ENCODE measurements around the gene ABCC2.
"Not testable (repeated sequence)": the region's sequence is repeated elsewhere in the genome, so short reads cannot be mapped to it uniquely, and the experiment has no call there.

The ABCC2 gene

DNA sequence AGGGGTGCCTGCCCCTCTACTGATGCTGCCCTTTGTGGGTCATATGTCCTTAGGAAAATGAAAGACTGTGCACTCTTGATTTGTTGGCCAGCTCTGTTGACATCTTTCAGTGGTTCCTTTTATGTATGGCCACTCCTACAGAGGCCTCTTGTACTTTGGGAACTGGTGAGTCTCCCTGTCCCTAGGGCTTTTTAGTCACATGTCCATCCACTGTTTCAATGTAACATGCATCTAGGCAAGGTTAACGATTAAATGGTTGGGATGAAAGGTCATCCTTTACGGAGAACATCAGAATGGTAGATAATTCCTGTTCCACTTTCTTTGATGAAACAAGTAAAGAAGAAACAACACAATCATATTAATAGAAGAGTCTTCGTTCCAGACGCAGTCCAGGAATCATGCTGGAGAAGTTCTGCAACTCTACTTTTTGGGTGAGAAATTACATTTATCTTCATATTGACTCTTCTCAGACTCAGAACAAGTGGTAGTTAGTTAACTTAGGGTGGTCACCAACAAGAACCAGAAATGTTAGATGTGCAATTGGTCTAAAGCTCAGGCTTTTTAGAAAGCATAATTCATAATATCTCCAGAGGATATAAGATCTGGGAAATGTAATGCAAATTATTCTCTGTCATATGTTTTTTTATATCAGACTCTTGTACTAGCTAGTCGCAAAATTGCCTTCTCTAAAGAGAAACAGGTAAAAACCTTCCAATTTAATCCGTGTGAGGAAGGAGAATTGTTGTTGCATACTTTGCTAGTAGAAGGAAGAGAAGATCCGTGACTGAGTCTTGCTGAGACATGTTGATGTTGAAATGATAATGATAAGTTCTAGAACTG lies at the start of gene ABCC2:
ABCC2 (plus strand) TSS at position 194 of the 840 bp plus-strand sequence; CDS start at position 399, 205 bp downstream.
- Histone ChIP-seq H3K4me3 (ENCODE audit: low read depth, low read length) (no peak within 1 kb of the TSS), H3K27me3 (ENCODE audit: control insufficient read depth, insufficient read depth, low read length) (no peaks in the 10 kb centered on the region), H3K4me1 (ENCODE audit: control insufficient read depth, insufficient read depth, low read length) (peaks cover 29% of the 10 kb centered on the region), H3K36me3 (ENCODE audit: control insufficient read depth, insufficient read depth, low read length) (no peaks in the 10 kb centered on the region), H3K9ac (ENCODE audit: low read depth, low read length) (no peak within 1 kb of the TSS), H3K27ac (ENCODE audit: low read depth, low read length) (no peak within 1 kb of the TSS), H3K9me3 (ENCODE audit: control insufficient read depth, insufficient read depth, low read length) (no peaks in the 10 kb centered on the region)

DNA sequence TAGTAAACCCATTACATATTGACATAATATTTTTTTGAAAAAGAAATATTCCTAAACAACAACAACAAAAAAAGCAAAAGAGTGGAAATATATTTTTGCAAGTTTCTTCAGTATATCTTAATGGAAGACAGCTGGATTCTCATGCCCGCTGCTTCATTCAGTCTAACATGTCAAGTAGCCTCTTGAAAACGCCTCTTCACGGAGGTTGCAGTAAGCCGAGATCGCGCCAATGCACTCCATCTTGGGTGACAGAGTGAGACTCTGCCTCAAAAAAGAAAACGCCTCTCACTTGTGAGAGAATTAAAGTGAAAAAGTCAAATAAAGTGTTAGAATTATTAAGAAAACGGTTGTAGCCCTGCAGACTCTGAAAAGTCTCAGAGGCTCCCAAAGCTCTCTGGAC lies 49.1 kb upstream of the ABCC2 start:
- Histone ChIP-seq H3K27me3 (ENCODE audit: control insufficient read depth, insufficient read depth, low read length) (no peaks in the 10 kb centered on the region), H3K9me3 (ENCODE audit: control insufficient read depth, insufficient read depth, low read length) (no peaks in the 10 kb centered on the region), H3K4me1 (ENCODE audit: control insufficient read depth, insufficient read depth, low read length) (peaks cover 4% of the 10 kb centered on the region; the same call in 1 of the 2 replicates), H3K4me3 (ENCODE audit: low read depth, low read length) (no peak overlapping the region), H3K9ac (ENCODE audit: low read depth, low read length) (no peak overlapping the region), H3K27ac (ENCODE audit: low read depth, low read length) (no peak overlapping the region), H3K36me3 (ENCODE audit: control insufficient read depth, insufficient read depth, low read length) (peaks cover 41% of the 10 kb centered on the region)

DNA sequence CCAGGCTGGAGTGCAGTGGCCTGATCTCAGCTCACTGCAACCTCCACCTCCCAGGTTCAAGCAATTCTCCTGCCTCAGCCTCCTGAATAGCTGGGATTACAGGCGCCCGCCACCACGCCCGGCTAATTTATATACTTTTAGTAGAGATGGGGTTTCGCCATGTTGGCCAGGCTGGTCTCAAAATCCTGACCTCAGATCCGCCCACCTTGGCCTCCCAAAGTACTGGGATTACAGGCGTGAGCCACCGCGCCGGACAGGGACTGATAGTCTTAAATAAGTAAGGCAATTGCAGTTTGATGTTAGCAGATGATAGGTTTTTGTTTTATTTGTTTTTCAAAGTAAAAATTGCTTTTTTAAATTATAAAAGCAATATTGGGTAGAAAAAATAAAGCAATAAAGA lies 48.3 kb upstream of the ABCC2 start:
- not testable (repeated sequence) for H3K9ac ChIP-seq (ENCODE audit: low read depth, low read length)

DNA sequence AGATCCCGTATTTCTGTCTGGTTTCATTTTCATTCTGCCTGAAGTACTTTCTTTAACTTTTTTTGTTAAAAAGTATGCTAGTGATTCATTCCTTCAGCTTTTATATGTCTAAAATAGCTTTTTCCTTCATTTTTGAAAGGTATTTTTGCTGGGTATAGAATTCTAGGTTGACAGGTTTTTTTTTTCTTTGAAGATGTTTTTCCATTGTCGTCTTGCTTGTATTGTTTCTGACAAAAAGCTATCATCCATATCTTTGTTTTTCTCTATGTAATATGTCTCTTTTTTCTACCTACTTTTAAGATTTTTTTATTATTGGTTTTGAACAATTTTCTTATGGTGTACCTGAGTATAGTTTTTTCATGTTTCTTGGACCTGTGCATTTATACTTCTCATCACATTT lies 42.2 kb upstream of the ABCC2 start:
- Histone ChIP-seq H3K27ac (ENCODE audit: low read depth, low read length) (no peak overlapping the region), H3K4me3 (ENCODE audit: low read depth, low read length) (no peak overlapping the region), H3K9ac (ENCODE audit: low read depth, low read length) (no peak overlapping the region), H3K36me3 (ENCODE audit: control insufficient read depth, insufficient read depth, low read length) (peaks cover 93% of the 10 kb centered on the region), H3K9me3 (ENCODE audit: control insufficient read depth, insufficient read depth, low read length) (peaks cover 6% of the 10 kb centered on the region; the same call in 1 of the 2 replicates), H3K4me1 (ENCODE audit: control insufficient read depth, insufficient read depth, low read length) (no peaks in the 10 kb centered on the region), H3K27me3 (ENCODE audit: control insufficient read depth, insufficient read depth, low read length) (no peaks in the 10 kb centered on the region)

More for the DNA sequence above, 48.3 kb upstream of the ABCC2 start:
- H3K36me3 ChIP-seq (ENCODE audit: control insufficient read depth, insufficient read depth, low read length) = peaks cover 41% of the 10 kb centered on the region
- H3K9me3 ChIP-seq (ENCODE audit: control insufficient read depth, insufficient read depth, low read length); H3K4me3 ChIP-seq (ENCODE audit: low read depth, low read length); H3K27ac ChIP-seq (ENCODE audit: low read depth, low read length); H3K27me3 ChIP-seq (ENCODE audit: control insufficient read depth, insufficient read depth, low read length); H3K4me1 ChIP-seq (ENCODE audit: control insufficient read depth, insufficient read depth, low read length): not testable (repeated sequence)

DNA sequence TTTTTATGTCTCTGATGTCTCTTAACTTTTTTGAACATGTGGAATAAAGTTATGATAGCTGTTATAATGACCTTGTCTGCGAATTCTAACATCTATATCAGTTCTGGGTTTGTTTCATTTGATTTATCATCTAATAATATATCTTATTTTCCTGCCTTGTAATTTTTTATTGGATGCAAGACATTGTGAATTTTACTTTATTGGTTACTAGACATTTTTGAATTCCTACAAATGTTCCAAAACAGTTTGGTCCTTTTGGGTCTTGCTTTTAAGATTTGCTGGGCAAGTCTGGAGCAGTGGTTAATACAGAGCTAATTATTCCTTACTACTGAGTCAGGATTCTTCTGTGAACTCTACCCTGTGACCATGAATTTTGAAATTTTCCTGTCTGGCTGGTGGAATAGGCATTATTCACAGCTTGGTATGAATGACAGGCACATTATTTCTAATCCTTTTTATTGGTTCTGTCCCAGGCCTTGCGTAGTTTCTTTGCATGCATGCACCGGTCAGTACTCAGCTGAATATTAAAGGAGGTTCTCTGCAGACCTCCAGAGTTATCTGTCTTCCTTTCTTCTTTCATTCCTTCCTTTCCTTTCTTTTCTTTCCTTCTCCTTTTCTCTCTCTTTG lies 41.4 kb upstream of the ABCC2 start:
- Histone ChIP-seq H3K4me1 (ENCODE audit: control insufficient read depth, insufficient read depth, low read length) (no peaks in the 10 kb centered on the region), H3K27me3 (ENCODE audit: control insufficient read depth, insufficient read depth, low read length) (no peaks in the 10 kb centered on the region), H3K36me3 (ENCODE audit: control insufficient read depth, insufficient read depth, low read length) (peaks cover 94% of the 10 kb centered on the region), H3K9ac (ENCODE audit: low read depth, low read length) (no peak overlapping the region), H3K27ac (ENCODE audit: low read depth, low read length) (no peak overlapping the region), H3K4me3 (ENCODE audit: low read depth, low read length) (no peak overlapping the region), H3K9me3 (ENCODE audit: control insufficient read depth, insufficient read depth, low read length) (peaks cover 6% of the 10 kb centered on the region; the same call in 1 of the 2 replicates)

DNA sequence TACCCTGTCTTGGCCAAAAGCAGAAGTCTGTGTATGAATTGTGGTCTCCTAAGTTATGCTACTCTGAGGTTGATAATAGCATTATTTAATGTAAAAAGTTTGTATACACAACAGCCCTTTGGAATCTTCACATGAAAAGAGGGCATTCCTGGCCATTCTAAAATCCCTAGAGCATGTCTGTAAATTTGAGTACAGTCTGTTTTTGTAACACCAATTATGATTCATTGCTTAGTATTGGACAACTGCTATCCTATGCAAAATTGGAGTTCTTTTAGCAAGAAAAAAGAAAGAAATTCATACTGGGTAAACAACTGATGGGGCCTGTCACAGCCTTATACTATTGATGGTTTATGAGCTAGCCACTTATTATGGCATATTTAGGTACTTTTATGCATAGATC lies 40.2 kb upstream of the ABCC2 start:
- Histone ChIP-seq H3K4me3 (ENCODE audit: low read depth, low read length) (no peak overlapping the region), H3K27me3 (ENCODE audit: control insufficient read depth, insufficient read depth, low read length) (no peaks in the 10 kb centered on the region), H3K9ac (ENCODE audit: low read depth, low read length) (no peak overlapping the region), H3K4me1 (ENCODE audit: control insufficient read depth, insufficient read depth, low read length) (no peaks in the 10 kb centered on the region), H3K27ac (ENCODE audit: low read depth, low read length) (no peak overlapping the region), H3K36me3 (ENCODE audit: control insufficient read depth, insufficient read depth, low read length) (peaks cover 94% of the 10 kb centered on the region), H3K9me3 (ENCODE audit: control insufficient read depth, insufficient read depth, low read length) (peaks cover 6% of the 10 kb centered on the region; the same call in 1 of the 2 replicates)

DNA sequence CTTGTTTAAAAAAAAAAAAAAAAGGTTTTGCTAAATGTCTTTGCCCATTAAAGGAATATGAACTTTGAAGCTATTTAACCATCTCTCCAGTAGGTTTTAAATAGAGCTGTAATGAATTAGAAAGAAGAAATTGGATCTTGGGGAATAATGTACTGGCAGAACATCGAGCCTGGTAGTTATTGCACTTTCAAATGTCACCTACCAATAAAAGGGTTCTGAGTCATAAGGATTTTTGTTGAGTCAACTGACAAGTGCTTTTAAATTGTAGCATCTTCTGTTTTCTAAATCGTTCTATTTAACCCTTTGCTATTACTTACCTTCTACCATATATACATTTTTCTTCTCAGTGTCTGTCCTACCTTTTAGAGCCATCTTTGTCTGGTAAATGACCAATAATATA lies 39.7 kb upstream of the ABCC2 start:
- Histone ChIP-seq H3K9ac (ENCODE audit: low read depth, low read length) (no peak overlapping the region), H3K36me3 (ENCODE audit: control insufficient read depth, insufficient read depth, low read length) (peaks cover 94% of the 10 kb centered on the region), H3K9me3 (ENCODE audit: control insufficient read depth, insufficient read depth, low read length) (peaks cover 6% of the 10 kb centered on the region; the same call in 1 of the 2 replicates), H3K27me3 (ENCODE audit: control insufficient read depth, insufficient read depth, low read length) (no peaks in the 10 kb centered on the region), H3K4me3 (ENCODE audit: low read depth, low read length) (no peak overlapping the region), H3K27ac (ENCODE audit: low read depth, low read length) (no peak overlapping the region), H3K4me1 (ENCODE audit: control insufficient read depth, insufficient read depth, low read length) (no peaks in the 10 kb centered on the region)

DNA sequence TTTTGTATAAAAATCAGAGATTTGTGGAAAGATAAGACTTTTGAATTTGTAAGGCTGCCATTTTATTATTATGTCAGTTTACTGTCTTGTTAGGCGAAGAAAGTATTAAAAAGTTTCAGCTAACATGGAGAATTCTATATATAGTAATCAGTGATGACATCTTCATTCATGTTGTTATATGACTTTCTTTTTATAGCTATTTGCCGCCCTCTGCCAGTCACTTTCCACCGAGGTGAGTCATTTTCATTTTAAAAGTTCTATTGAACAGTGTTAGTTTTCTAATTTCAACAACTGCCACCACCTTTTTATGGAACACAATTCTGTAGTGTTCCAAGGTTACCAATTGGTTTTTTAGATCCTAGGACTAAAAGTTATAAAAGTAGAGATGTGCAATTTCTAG lies 38.6 kb upstream of the ABCC2 start:
- no peaks in the 10 kb centered on the region for H3K4me1 ChIP-seq (ENCODE audit: control insufficient read depth, insufficient read depth, low read length)
- H3K27me3 ChIP-seq (ENCODE audit: control insufficient read depth, insufficient read depth, low read length) = no peaks in the 10 kb centered on the region
- H3K27ac ChIP-seq (ENCODE audit: low read depth, low read length) = no peak overlapping the region
- H3K4me3 ChIP-seq (ENCODE audit: low read depth, low read length) = no peak overlapping the region
- H3K36me3 ChIP-seq (ENCODE audit: control insufficient read depth, insufficient read depth, low read length) = peaks cover 96% of the 10 kb centered on the region
- H3K9me3 ChIP-seq (ENCODE audit: control insufficient read depth, insufficient read depth, low read length) = peaks cover 6% of the 10 kb centered on the region; the same call in 1 of the 2 replicates
- no peak overlapping the region for H3K9ac ChIP-seq (ENCODE audit: low read depth, low read length)

DNA sequence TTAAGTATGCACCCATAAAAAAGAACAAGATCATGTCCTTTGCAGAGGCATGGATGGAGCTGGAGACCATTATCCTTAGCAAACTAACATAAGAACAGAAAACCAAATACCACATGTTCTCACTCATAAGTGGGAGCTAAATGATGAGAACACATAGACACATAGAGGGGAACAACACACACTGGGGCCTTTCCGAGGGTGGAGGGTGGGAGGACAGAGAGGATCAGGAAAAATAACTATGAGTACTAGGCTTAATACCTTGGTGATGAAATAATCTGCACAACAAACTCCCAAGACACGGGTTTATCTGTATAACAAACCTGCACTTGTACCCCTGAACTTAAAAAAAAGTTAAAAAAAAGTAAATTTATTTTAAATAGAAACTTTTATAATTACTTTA lies 36.3 kb upstream of the ABCC2 start:
- H3K4me3 ChIP-seq (ENCODE audit: low read depth, low read length); H3K27me3 ChIP-seq (ENCODE audit: control insufficient read depth, insufficient read depth, low read length); H3K4me1 ChIP-seq (ENCODE audit: control insufficient read depth, insufficient read depth, low read length); H3K9ac ChIP-seq (ENCODE audit: low read depth, low read length); H3K27ac ChIP-seq (ENCODE audit: low read depth, low read length); H3K9me3 ChIP-seq (ENCODE audit: control insufficient read depth, insufficient read depth, low read length): not testable (repeated sequence)
- H3K36me3 ChIP-seq (ENCODE audit: control insufficient read depth, insufficient read depth, low read length) = peaks cover 96% of the 10 kb centered on the region

DNA sequence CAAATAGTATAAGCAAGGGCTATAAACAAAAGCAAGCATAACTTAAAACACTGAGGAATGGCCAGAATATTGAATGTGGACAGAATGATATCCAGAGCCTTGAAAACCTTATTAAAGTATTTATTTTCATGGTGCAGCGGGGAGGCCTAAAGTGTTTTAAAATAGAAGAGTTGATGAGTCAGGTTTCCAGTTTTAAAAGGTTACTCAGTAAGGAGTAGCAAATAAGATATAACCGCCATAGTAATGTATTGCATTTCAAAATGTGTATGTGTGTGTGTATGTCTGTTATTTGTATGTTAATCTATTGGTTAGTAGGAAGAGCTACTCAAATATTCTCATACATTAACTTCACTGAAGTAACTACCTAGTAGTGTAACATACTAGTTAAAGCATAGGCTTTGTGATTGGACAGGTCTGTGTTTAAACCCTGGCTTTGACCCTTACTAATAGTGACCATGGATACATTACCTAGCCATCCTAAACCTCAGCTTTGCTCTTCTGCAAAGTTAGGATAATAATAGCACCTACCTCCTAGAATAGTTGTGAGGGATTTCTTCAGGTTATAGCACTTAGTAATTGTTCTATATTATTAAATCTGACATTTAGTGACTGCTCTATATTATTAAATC lies 33.5 kb upstream of the ABCC2 start:
- H3K4me1 ChIP-seq (ENCODE audit: control insufficient read depth, insufficient read depth, low read length) = no peaks in the 10 kb centered on the region
- no peaks in the 10 kb centered on the region for H3K27me3 ChIP-seq (ENCODE audit: control insufficient read depth, insufficient read depth, low read length)
- H3K9ac ChIP-seq (ENCODE audit: low read depth, low read length) = no peak overlapping the region
- no peak overlapping the region for H3K27ac ChIP-seq (ENCODE audit: low read depth, low read length)
- H3K9me3 ChIP-seq (ENCODE audit: control insufficient read depth, insufficient read depth, low read length) = no peaks in the 10 kb centered on the region
- no peak overlapping the region for H3K4me3 ChIP-seq (ENCODE audit: low read depth, low read length)
- peaks cover 95% of the 10 kb centered on the region for H3K36me3 ChIP-seq (ENCODE audit: control insufficient read depth, insufficient read depth, low read length)

DNA sequence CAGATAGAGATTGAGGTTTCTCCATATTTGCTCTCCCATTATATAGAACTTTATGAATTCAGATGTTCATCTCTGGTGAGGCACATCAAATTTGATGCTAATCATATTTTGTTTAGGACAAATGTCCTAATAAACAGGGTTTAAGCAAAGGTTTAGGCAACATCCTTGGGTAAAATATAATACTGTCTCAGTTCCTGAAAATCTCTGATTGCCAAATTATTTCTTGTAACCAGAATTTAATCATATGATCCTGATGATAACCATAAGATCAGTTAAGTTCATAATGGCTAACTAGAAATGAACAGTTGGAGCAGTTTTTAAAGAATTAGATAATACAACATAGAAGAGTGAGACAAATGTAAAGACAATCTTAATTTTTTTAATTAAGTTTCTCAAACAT lies 31.8 kb upstream of the ABCC2 start:
- no peaks in the 10 kb centered on the region for H3K9me3 ChIP-seq (ENCODE audit: control insufficient read depth, insufficient read depth, low read length)
- no peak overlapping the region for H3K27ac ChIP-seq (ENCODE audit: low read depth, low read length)
- peaks cover 98% of the 10 kb centered on the region for H3K36me3 ChIP-seq (ENCODE audit: control insufficient read depth, insufficient read depth, low read length)
- no peak overlapping the region for H3K9ac ChIP-seq (ENCODE audit: low read depth, low read length)
- H3K4me3 ChIP-seq (ENCODE audit: low read depth, low read length) = no peak overlapping the region
- no peaks in the 10 kb centered on the region for H3K27me3 ChIP-seq (ENCODE audit: control insufficient read depth, insufficient read depth, low read length)
- no peaks in the 10 kb centered on the region for H3K4me1 ChIP-seq (ENCODE audit: control insufficient read depth, insufficient read depth, low read length)

All from HUES48 (cell line).